ENCODE measurements around the gene SIAH2. TPM values are rescaled to one million over a fixed set of nuclear protein-coding genes. Genes with fewer than 3 reads are reported as not detected.

The SIAH2 gene
- total RNA-seq, 1 donor from 2014 or later: 44.5 TPM

GRCh38 chr3:150765949-150766720 lies 3.2 kb upstream of the SIAH2 start:
- ChIA-PET CTCF (interaction anchor here (0.7 to 4.1 kb wide), 4 partner anchors 21 to 168 kb away, joined by 3 to 31 read pairs (median 3); no protein-coding TSS in a partner anchor), POLR2A (interaction anchor here (0.7 to 8.0 kb wide), 16 partner anchors 19 to 605 kb away, joined by 3 to 50 read pairs (median 4); partner anchors contain the start of genes EIF2A, ERICH6, SELENOT and SERP1)
- Mint-ChIP-seq H3K4me1 (peaks cover 50% of the 10 kb centered on the region), H3K4me3 (peak overlapping the region; percentile 60), H3K36me3 (ENCODE audit: low read depth) (peaks cover 15% of the 10 kb centered on the region), H3K9me3 (no peaks in the 10 kb centered on the region), H3K27ac (peak overlapping the region; percentile 83), H3K27me3 (no peaks in the 10 kb centered on the region)
- TF ChIP-seq CTCF (IDR thresholded peaks at IDR 0.05): no peak
- DNase-seq (no peak), ATAC-seq (ENCODE audit: low read depth) (peak; percentile 1)
- intact Hi-C loops (cut with micrococcal nuclease): loop anchor here (1.0 to 10.0 kb wide), 6 partner anchors 45 to 1749 kb away; partner anchors contain the start of genes MED12L and PFN2

- intact Hi-C loops (cut with micrococcal nuclease): loop anchor here (1.0 to 10.0 kb wide), 7 partner anchors 65 to 1750 kb away; partner anchors contain the start of genes MED12L, P2RY12 and PFN2
- no peaks in the 10 kb centered on the region for H3K9me3 Mint-ChIP-seq
- H3K27ac Mint-ChIP-seq: peak overlapping the region; percentile 50
- H3K4me1 Mint-ChIP-seq: peaks cover 62% of the 10 kb centered on the region
- peaks cover 23% of the 10 kb centered on the region for H3K36me3 Mint-ChIP-seq (ENCODE audit: low read depth)
- H3K27me3 Mint-ChIP-seq: no peaks in the 10 kb centered on the region
- DNase-seq (no peak), ATAC-seq (ENCODE audit: low read depth) (no peak)
- POLR2A ChIA-PET: interaction anchor here (0.7 to 8.0 kb wide), 5 partner anchors 29 to 622 kb away, joined by 5 to 53 read pairs (median 18); partner anchors contain the start of genes ERICH6, SELENOT and TSC22D2
- peak overlapping the region; percentile 99 for H3K4me3 Mint-ChIP-seq
- CTCF ChIA-PET: interaction anchor here (1.0 to 4.1 kb wide), 4 partner anchors 14 to 43 kb away, joined by 3 to 31 read pairs (median 4); no protein-coding TSS in a partner anchor
- no peak for TF ChIP-seq CTCF (IDR thresholded peaks at IDR 0.05)
Observed at GRCh38 chr3:150764967-150765366, 2.0 kb upstream of the SIAH2 start.

GRCh38 chr3:150764566-150764965 lies 1.6 kb upstream of the SIAH2 start:
- Mint-ChIP-seq H3K9me3 (no peaks in the 10 kb centered on the region), H3K27me3 (no peaks in the 10 kb centered on the region), H3K27ac (peak overlapping the region; percentile 50), H3K36me3 (ENCODE audit: low read depth) (peaks cover 25% of the 10 kb centered on the region), H3K4me1 (peaks cover 66% of the 10 kb centered on the region), H3K4me3 (peak overlapping the region; percentile 99)
- intact Hi-C loops (cut with micrococcal nuclease): loop anchor here (1.0 to 10.0 kb wide), 7 partner anchors 66 to 1750 kb away; partner anchors contain the start of genes MED12L, P2RY12 and PFN2
- DNase-seq (no peak), ATAC-seq (ENCODE audit: low read depth) (no peak)
- CTCF ChIA-PET: interaction anchor here (1.0 to 4.1 kb wide), 6 partner anchors 15 to 100 kb away, joined by 3 to 31 read pairs (median 4); no protein-coding TSS in a partner anchor
- no peak for TF ChIP-seq CTCF (IDR thresholded peaks at IDR 0.05)
- POLR2A ChIA-PET: interaction anchor here (0.7 to 8.0 kb wide), 7 partner anchors 23 to 623 kb away, joined by 5 to 53 read pairs (median 18); partner anchors contain the start of genes EIF2A, ERICH6, SELENOT and SERP1

GRCh38 chr3:150763841-150764483 lies 993 bp upstream of the SIAH2 start:
- DNase-seq (no peak), ATAC-seq (ENCODE audit: low read depth) (peak; percentile 7)
- no peaks in the 10 kb centered on the region for H3K27me3 Mint-ChIP-seq
- no peak for TF ChIP-seq CTCF (IDR thresholded peaks at IDR 0.05)
- H3K36me3 Mint-ChIP-seq (ENCODE audit: low read depth): peaks cover 31% of the 10 kb centered on the region
- peaks cover 72% of the 10 kb centered on the region for H3K4me1 Mint-ChIP-seq
- H3K9me3 Mint-ChIP-seq: no peaks in the 10 kb centered on the region
- H3K27ac Mint-ChIP-seq: peak overlapping the region; percentile 100
- CTCF ChIA-PET: interaction anchor here (0.7 to 4.1 kb wide), 7 partner anchors 15 to 101 kb away, joined by 3 to 31 read pairs (median 4); no protein-coding TSS in a partner anchor
- peak overlapping the region; percentile 99 for H3K4me3 Mint-ChIP-seq
- intact Hi-C loops (cut with micrococcal nuclease): loop anchor here (1.0 to 10.0 kb wide), 16 partner anchors 23 to 1751 kb away; partner anchors contain the start of genes EIF2A, ERICH6, MED12L and P2RY12
- POLR2A ChIA-PET: interaction anchor here (0.7 to 8.0 kb wide), 21 partner anchors 8 to 1526 kb away, joined by 3 to 65 read pairs (median 8); partner anchors contain the start of genes EIF2A, ERICH6, SELENOT and SERP1
